ENCODE data around the gene BMX.

The BMX gene
- total RNA-seq: 0 reads per million in 9 experiments

DNA sequence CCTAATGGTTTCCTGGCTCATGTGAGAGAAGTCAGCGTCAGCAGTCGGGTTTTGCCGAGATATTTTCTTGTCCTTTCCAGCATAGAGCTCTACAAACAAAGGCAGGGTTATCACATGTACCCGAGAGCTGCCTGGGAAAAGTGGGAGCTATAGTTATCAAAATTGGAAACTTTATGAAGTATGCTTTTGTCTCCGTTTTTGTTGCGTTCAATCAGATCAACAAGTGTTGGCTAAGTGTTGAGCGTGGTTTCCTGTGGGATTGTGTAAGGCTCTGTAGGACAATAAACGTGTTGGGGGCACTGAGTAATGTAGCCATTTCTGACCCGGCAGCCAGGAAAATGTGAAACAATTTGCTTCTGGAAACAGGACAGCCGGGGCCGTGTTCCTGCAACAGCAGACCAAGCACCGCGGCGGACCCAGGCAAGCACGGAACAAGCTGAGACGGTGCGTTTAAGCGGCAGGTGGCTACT, at the start of gene BMX:
Gene BMX, plus strand, starts transcription at position 311 of the 470 bp plus-strand sequence. CDS start 7,547 bp downstream, outside the sequence.
- ATAC-seq (replicated peaks) (no peak), DNase-seq (no peak)
- Mint-ChIP-seq H3K9me3 (no peaks in the 10 kb centered on the region), H3K4me3 (no peak within 1 kb of the TSS), H3K27ac (no peak within 1 kb of the TSS), H3K36me3 (ENCODE audit: insufficient read depth) (no peaks in the 10 kb centered on the region), H3K4me1 (ENCODE audit: low read depth in 2 of 2) (peaks cover 3 to 5% of the 10 kb centered on the region in 2 donors), H3K27me3 (peaks cover 17 to 22% of the 10 kb centered on the region in 2 donors)

GRCh38 chrX:15451913-15452312, 48.7 kb upstream of the BMX start:
- ATAC-seq (replicated peaks) (no peak), DNase-seq (no peak)
- no peaks in the 10 kb centered on the region for H3K36me3 Mint-ChIP-seq (ENCODE audit: insufficient read depth)
- no peaks in the 10 kb centered on the region for H3K9me3 Mint-ChIP-seq
- peaks cover 0 to 6% of the 10 kb centered on the region in 2 donors for H3K27me3 Mint-ChIP-seq
- no peak overlapping the region for H3K27ac Mint-ChIP-seq
- no peaks in the 10 kb centered on the region for H3K4me1 Mint-ChIP-seq (ENCODE audit: low read depth in 2 of 2)
- H3K4me3 Mint-ChIP-seq: no peak overlapping the region

DNA sequence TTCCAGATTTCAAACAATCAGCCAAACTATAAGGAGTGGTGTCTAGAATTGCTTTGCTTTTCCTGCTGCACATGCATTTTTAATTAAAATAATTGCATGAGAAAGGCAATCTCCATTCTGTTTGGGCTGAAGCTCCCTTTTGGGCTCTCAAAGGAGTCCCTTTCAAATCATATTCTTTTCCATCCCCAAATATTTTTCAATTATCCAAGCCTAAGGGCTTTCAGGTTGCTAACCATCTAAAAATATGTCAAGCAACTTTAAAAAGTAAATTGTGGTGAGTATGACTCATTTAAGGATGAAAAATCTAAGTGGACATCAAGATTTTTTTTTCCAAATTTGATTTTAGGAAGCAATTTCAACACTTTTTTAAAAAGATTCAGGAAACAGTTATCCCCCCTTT, 35.9 kb upstream of the BMX start:
- Mint-ChIP-seq H3K27ac (no peak overlapping the region), H3K36me3 (ENCODE audit: insufficient read depth) (no peaks in the 10 kb centered on the region), H3K4me1 (ENCODE audit: low read depth in 2 of 2) (no peaks in the 10 kb centered on the region), H3K27me3 (peaks cover 0 to under 1% of the 10 kb centered on the region in 2 donors), H3K9me3 (no peaks in the 10 kb centered on the region), H3K4me3 (no peak overlapping the region)
- ATAC-seq (replicated peaks): no peak
- no peak for DNase-seq

- no peak overlapping the region for H3K4me3 Mint-ChIP-seq
Measured at GRCh38 chrX:15465347-15465746, 35.3 kb upstream of the BMX start.

DNA sequence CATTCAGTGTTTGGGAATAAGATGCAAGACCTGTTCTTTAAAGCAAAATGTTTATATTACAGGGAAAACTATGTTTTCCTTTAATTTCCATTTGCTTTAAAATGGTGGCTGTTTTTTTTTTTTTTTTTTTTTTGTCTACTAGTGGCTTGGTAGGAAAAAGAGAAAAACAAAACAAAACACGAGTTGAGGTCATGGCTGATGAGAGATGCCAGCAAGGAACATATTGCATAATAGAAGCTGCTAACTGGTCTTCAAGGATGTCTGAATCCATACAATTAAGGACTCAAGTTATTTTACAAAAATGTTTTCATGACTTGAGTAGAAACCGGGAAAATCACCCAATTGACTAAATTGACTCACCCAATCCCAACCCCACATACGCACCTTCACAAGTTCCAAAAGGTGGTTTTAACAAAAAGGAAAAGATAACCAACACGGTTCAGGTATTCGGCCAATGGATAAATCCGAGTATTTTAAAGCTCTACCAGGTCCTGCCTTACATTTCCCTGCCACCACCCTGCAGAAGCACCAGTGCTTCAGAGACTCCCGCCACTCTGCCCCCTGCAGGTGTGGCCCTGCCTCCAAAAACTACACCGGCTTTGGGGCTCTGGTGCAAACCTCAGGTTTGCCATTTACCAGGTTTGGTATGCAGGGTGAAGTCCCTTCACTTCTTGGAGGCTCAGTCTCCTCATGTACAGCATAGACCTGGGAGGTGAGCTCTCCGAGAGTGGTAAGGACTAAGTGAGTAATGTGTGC, 34.5 kb upstream of the BMX start:
- H3K27me3 Mint-ChIP-seq: no peaks in the 10 kb centered on the region
- ATAC-seq (replicated peaks): no peak
- no peak overlapping the region for H3K4me3 Mint-ChIP-seq
- no peak overlapping the region for H3K27ac Mint-ChIP-seq
- H3K36me3 Mint-ChIP-seq (ENCODE audit: insufficient read depth): no peaks in the 10 kb centered on the region
- no peaks in the 10 kb centered on the region for H3K4me1 Mint-ChIP-seq (ENCODE audit: low read depth in 2 of 2)
- H3K9me3 Mint-ChIP-seq: no peaks in the 10 kb centered on the region
- no peak for DNase-seq

More at GRCh38 chrX:15465347-15465746, 35.3 kb upstream of the BMX start:
- DNase-seq: no peak
- no peaks in the 10 kb centered on the region for H3K4me1 Mint-ChIP-seq (ENCODE audit: low read depth in 2 of 2)
- H3K27ac Mint-ChIP-seq: no peak overlapping the region
- H3K27me3 Mint-ChIP-seq: no peaks in the 10 kb centered on the region
- H3K36me3 Mint-ChIP-seq (ENCODE audit: insufficient read depth): no peaks in the 10 kb centered on the region
- no peak for ATAC-seq (replicated peaks)
- no peaks in the 10 kb centered on the region for H3K9me3 Mint-ChIP-seq

DNA sequence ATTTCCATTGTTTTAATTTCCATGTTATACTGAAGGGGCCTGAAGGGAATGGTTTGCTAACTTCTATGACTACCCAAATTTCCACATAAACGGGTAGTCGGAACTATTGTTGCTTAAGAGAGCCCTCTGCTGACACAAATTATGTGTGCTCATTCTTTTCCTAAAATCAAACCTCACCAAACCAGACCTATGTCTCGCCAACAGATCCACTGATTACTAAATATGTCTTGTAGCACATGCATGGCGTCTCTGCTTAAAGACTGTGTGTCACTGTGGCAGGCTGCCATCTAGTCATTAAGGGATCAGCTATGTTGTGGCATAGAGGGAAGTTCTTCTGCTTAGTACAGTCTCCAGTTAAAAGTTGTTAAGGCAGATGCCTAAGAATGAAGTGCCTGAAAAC, 32.6 kb upstream of the BMX start:
- no peak overlapping the region for H3K27ac Mint-ChIP-seq
- DNase-seq (no peak), ATAC-seq (replicated peaks) (no peak)
- no peaks in the 10 kb centered on the region for H3K4me1 Mint-ChIP-seq (ENCODE audit: low read depth in 2 of 2)
- no peak overlapping the region for H3K4me3 Mint-ChIP-seq
- no peaks in the 10 kb centered on the region for H3K27me3 Mint-ChIP-seq
- H3K36me3 Mint-ChIP-seq (ENCODE audit: insufficient read depth): no peaks in the 10 kb centered on the region
- no peaks in the 10 kb centered on the region for H3K9me3 Mint-ChIP-seq

GRCh38 chrX:15469613-15470012, 31.0 kb upstream of the BMX start:
- ATAC-seq (replicated peaks) (no peak), DNase-seq (no peak)
- no peaks in the 10 kb centered on the region for H3K36me3 Mint-ChIP-seq (ENCODE audit: insufficient read depth)
- H3K9me3 Mint-ChIP-seq: no peaks in the 10 kb centered on the region
- no peak overlapping the region for H3K27ac Mint-ChIP-seq
- no peaks in the 10 kb centered on the region for H3K4me1 Mint-ChIP-seq (ENCODE audit: low read depth in 2 of 2)
- no peak overlapping the region for H3K4me3 Mint-ChIP-seq
- no peaks in the 10 kb centered on the region for H3K27me3 Mint-ChIP-seq

- ATAC-seq (replicated peaks) (peak; percentile 67), DNase-seq (peak; percentile 27 to 41 (median 39))
- Mint-ChIP-seq H3K36me3 (ENCODE audit: insufficient read depth) (no peaks in the 10 kb centered on the region), H3K9me3 (no peaks in the 10 kb centered on the region), H3K27ac (no peak overlapping the region), H3K4me1 (ENCODE audit: low read depth in 2 of 2) (no peaks in the 10 kb centered on the region), H3K4me3 (no peak overlapping the region), H3K27me3 (no peaks in the 10 kb centered on the region)
Measured at GRCh38 chrX:15471028-15471427, 29.6 kb upstream of the BMX start.

- Mint-ChIP-seq H3K36me3 (ENCODE audit: insufficient read depth) (no peaks in the 10 kb centered on the region), H3K4me3 (no peak overlapping the region), H3K9me3 (no peaks in the 10 kb centered on the region), H3K27me3 (no peaks in the 10 kb centered on the region), H3K4me1 (ENCODE audit: low read depth in 2 of 2) (no peaks in the 10 kb centered on the region), H3K27ac (no peak overlapping the region)
- ATAC-seq (replicated peaks): no peak
- DNase-seq: no peak
Measured at GRCh38 chrX:15472531-15472930, 28.1 kb upstream of the BMX start.

GRCh38 chrX:15474028-15474427, 26.6 kb upstream of the BMX start:
- no peaks in the 10 kb centered on the region for H3K36me3 Mint-ChIP-seq (ENCODE audit: insufficient read depth)
- no peaks in the 10 kb centered on the region for H3K4me1 Mint-ChIP-seq (ENCODE audit: low read depth in 2 of 2)
- H3K4me3 Mint-ChIP-seq: no peak overlapping the region
- no peak overlapping the region for H3K27ac Mint-ChIP-seq
- H3K9me3 Mint-ChIP-seq: no peaks in the 10 kb centered on the region
- DNase-seq: no peak
- no peaks in the 10 kb centered on the region for H3K27me3 Mint-ChIP-seq
- ATAC-seq (replicated peaks): no peak

GRCh38 chrX:15475021-15475420, 25.6 kb upstream of the BMX start:
- Mint-ChIP-seq H3K4me1 (ENCODE audit: low read depth in 2 of 2) (no peaks in the 10 kb centered on the region), H3K27ac (no peak overlapping the region), H3K9me3 (no peaks in the 10 kb centered on the region), H3K4me3 (no peak overlapping the region), H3K36me3 (ENCODE audit: insufficient read depth) (no peaks in the 10 kb centered on the region), H3K27me3 (no peaks in the 10 kb centered on the region)
- no peak for ATAC-seq (replicated peaks)
- no peak for DNase-seq

GRCh38 chrX:15475486-15475885, 25.1 kb upstream of the BMX start:
- no peak for DNase-seq
- Mint-ChIP-seq H3K36me3 (ENCODE audit: insufficient read depth) (no peaks in the 10 kb centered on the region), H3K27ac (no peak overlapping the region), H3K4me3 (no peak overlapping the region), H3K4me1 (ENCODE audit: low read depth in 2 of 2) (no peaks in the 10 kb centered on the region), H3K9me3 (no peaks in the 10 kb centered on the region), H3K27me3 (no peaks in the 10 kb centered on the region)
- no peak for ATAC-seq (replicated peaks)

GRCh38 chrX:15483891-15484290, 16.7 kb upstream of the BMX start:
- no peaks in the 10 kb centered on the region for H3K36me3 Mint-ChIP-seq (ENCODE audit: insufficient read depth)
- no peak for ATAC-seq (replicated peaks)
- no peak overlapping the region for H3K27ac Mint-ChIP-seq

DNA sequence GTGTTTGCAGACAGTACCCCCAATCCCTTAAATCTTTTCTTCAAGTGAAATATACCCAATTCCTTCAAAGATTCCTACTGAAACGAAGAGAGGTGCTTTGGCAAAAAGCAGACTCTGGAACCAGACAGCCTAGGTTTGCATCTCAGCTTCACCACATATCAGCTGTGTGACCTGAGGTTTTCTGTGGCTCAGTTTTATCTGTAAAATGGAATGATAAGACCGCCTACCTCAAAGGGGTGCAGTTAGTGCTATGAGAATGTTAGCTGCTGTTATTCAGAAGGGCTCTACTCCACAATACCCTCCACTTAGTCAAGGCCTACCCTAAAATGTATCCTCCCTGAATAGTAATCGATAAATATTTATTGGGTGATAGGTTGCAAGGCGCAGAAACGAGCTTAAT, 8.1 kb upstream of the BMX start:
- Mint-ChIP-seq H3K4me1 (ENCODE audit: low read depth in 2 of 2) (peaks cover 0 to 5% of the 10 kb centered on the region in 2 donors), H3K9me3 (no peaks in the 10 kb centered on the region), H3K36me3 (ENCODE audit: insufficient read depth) (no peaks in the 10 kb centered on the region), H3K4me3 (peak overlapping the region in 1 of 2 donors; percentile 76), H3K27me3 (peaks cover 4 to 9% of the 10 kb centered on the region in 2 donors), H3K27ac (no peak overlapping the region)
- no peak for ATAC-seq (replicated peaks)
- DNase-seq: no peak

More at GRCh38 chrX:15483891-15484290, 16.7 kb upstream of the BMX start:
- no peaks in the 10 kb centered on the region for H3K9me3 Mint-ChIP-seq
- no peaks in the 10 kb centered on the region for H3K4me1 Mint-ChIP-seq (ENCODE audit: low read depth in 2 of 2)
- no peak for DNase-seq
- H3K27me3 Mint-ChIP-seq: peaks cover 0 to 7% of the 10 kb centered on the region in 2 donors
- H3K4me3 Mint-ChIP-seq: no peak overlapping the region

Measured in effector memory CD8-positive, alpha-beta T cell (primary cell).